HTERT RPE-1 (cell line): ENCODE data around the gene AKNAD1.
"Not testable (repeated sequence)": the region's sequence is repeated elsewhere in the genome, so short reads cannot be mapped to it uniquely, and the experiment has no call there.

Source experiments
- in situ Hi-C: fragments of 300-500 bp; cut with MboI; formaldehyde crosslinking; loops from 4 replicates; pipeline ENCODE4 v1.14.3; 2020; ENCODE audit warnings: low sequenced_read_pairs

The AKNAD1 gene, protein sequence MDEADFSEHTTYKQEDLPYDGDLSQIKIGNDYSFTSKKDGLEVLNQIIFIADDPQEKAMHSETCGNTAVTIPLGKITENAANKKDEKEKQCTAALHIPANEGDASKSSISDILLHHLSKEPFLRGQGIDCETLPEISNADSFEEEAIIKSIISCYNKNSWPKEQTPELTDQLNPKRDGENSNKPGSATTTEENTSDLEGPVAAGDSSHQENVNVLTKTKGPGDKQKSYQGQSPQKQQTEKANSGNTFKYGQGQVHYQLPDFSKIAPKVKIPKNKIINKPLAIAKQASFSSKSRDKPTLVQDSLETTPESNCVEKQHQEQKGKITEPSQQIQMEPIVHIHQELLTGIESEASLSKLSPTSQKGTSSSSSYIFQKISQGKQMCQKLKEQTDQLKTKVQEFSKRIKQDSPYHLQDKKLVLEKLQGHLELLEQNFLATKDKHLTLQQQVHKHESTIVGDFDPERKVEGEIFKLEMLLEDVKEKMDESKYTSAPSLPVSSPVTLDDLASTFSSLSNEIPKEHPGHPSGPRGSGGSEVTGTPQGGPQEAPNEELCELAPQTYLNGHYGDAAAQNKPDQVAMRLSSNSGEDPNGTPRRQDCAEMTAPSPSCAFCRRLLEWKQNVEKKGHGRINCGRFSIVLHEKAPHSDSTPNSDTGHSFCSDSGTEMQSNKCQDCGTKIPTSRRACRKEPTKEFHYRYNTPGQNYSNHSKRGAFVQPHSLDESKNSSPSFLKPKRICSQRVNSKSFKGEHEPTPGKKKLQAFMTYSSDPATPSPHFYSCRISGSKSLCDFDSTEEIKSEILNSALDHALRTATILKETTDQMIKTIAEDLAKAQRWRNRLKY

DNA sequence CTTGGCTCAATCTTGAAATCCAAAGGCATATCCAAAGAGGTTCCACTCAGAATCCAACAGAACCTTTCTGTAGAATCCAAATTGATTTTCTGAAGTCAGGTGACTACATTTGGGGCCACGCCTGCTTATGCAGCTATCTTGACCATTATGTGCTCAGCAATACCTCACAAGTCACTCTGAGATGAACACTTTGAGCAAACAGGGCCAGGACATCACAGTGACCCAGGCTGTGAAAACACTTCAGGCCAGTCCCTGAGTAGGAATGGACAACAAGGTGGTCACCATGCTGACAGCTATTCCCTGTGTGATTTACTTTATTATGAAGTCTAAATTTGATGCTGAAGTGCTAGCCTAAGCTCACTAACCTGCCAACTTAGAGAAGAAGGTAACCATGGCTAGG, at the start of gene AKNAD1:
AKNAD1 (minus strand) TSS at position 101 of the 400 bp plus-strand sequence. CDS start 4,430 bp downstream, outside the sequence.
- in situ Hi-C loops: no loop called here

DNA sequence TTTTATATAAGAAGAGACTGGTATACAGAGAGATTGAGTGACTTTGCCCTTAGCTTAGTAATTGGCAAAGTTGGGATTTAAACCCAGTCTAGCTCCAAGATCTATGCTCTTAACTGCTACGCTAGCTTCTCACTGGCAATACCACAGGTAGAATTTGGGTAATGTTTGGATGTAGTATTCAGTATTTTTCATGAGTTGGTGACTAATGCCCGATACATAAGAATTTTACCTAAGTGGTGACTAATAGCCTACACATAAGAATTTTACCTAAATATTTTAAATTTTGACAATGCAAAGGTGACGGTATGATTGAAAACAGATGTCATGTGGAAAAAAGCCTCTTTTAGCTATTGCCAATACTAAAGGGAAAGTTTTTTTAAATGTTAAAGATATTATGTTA, 44.2 kb upstream of the AKNAD1 start:
- in situ Hi-C loops: no loop called here

- in situ Hi-C loops: no loop called here
Observed at GRCh38 chr1:108897865-108898720, 41.2 kb upstream of the AKNAD1 start.

DNA sequence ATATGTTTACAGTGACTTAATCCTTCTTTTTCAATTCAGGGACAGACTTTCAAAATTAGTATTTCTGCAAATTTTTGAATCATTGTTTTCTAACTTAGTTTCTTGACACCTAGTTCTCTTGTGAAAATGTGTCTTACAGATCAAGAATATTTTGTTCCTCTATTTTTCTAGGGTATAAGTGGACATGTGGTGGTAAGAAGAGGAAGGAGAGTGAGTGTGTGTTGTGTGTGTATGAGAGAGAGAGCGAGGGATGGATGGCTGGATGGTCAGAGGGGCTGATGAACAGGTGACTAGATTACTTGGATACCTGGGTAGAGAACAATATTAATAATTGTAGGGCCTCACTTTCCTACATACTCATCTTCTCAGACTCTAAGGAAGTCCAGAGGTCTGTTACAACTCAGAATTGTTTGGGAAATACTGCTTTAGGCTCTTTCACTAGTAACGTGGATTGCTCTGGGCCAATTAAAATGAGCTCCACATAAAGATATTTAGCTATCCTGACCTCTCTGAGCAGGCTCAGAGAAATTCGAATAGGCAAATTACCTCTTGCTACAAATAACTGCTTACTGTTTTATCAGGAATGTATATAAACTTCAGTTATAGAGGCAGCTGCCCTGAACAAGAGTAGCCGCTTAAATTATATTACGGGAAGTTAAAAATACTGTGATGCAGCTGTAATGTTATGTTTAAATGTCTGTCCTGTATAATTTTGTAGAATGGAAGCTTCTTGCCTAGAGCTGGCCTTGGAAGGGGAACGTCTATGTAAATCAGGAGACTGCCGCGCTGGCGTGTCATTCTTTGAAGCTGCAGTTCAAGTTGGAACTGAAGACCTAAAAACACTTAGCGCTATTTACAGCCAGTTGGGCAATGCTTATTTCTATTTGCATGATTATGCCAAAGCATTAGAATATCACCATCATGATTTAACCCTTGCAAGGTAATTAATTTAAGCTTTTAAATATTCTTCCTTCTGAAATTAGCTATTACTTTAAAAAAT, 39.6 kb upstream of the AKNAD1 start:
- in situ Hi-C loops: no loop called here

GRCh38 chr1:108893141-108893530, 36.2 kb upstream of the AKNAD1 start:
- in situ Hi-C loops: no loop called here

DNA sequence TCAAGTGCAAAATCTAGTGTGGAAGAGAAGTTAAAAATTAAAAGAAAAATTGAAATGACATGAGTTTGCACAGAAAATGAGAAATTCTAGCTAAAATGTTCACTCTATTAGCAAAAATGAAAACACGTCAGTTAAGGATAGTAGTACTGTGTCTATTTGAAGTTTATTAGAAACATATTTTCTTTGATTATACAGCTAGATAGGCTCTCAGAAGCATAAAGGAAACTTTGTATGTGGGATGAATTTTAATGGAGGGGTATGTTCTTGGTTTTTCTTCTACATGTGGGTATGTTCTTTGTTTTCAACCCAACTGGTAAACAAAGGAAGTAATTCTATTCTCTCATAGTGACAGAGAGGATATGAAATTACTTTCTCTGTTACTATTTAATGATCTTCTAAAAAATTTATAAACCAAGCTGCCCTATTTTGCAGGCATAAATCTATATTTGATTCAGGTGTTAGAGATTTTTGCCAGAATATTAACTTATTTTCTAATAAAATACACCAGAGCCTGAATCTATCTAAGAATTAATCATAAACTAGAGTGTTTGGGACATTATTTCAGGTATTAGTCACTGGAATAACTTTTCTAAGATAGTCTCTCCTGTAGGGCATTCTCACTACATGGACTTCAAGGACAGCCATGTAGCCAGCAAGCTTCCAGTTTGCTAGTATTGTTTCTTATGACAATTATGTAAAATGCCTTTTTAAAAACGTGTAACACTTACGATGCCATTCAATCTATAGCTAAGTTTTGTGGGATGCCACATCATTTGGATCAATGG, 35.7 kb upstream of the AKNAD1 start:
- in situ Hi-C loops: no loop called here

DNA sequence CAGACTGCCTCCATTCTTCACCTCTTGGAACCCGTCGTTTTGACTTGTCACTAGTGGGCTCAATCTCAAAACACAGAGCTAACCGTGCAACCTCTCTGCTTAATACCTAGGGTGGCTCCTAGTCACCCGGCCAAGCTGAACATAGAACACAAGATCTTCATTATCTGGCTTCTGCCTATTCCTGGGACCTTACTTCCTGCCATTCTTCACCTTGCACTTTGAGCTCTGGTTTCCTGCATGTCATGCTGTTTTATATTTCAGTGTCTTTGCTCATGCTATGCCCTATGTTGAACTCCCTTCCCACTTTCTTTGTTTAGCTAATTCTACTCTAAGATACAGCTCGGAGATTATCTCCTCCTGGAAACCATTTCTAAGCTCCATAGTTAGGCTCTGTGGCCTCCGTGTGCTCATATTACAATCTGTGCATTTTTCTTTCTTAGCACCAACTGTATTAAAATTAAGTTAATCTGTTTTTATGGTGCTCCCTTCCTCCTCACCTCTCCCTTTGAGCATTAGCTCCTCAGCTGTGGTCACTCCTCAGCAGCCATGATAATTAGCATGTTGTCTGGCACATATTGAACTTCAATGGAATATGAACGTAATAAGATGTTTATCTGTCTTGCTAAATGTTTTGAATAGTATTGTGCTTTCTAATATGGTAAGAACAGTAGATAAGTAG, 33.0 kb upstream of the AKNAD1 start:
- in situ Hi-C loops: no loop called here

GRCh38 chr1:108889006-108889645, 32.2 kb upstream of the AKNAD1 start:
- in situ Hi-C loops: not testable (repeated sequence)

DNA sequence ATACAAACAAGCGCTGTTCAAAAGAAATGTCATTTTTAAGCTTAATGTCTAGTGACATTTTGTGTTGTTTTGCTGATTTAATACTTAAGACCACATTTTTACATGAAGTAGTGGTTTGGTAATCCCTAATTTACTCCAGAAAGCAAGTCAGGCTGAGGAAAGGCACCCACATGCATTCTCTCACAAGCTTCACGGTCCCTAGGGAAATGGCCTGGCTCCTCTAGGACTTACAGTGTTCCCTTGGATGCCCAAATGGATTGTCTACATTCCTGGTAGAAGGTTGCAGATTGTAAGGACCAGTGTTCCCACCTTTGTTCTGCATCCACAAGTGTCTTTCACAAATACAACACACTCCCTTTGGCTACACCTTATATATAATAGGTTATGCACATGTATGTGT, 29.4 kb upstream of the AKNAD1 start:
- in situ Hi-C loops: no loop called here

DNA sequence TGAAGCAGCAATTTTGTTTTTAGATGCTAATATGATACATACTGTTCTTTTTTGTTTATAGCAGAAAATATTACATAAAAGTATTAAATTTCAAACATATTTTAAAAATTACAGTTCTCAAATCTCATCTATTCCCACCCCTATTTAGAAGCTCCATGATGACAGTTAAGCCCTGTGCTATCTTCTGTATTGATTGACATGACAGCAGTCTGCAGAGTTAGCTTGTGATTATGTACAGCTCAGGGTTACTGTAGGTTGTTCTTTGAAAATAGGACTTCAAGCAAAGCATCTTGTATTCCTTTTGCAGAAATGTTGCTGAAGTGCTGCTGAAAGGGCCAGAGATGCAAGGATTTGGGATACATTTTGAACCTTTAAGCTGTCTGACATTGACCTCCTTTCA, 28.1 kb upstream of the AKNAD1 start:
- in situ Hi-C loops: no loop called here

GRCh38 chr1:108882837-108883236, 25.9 kb upstream of the AKNAD1 start:
- in situ Hi-C loops: no loop called here

DNA sequence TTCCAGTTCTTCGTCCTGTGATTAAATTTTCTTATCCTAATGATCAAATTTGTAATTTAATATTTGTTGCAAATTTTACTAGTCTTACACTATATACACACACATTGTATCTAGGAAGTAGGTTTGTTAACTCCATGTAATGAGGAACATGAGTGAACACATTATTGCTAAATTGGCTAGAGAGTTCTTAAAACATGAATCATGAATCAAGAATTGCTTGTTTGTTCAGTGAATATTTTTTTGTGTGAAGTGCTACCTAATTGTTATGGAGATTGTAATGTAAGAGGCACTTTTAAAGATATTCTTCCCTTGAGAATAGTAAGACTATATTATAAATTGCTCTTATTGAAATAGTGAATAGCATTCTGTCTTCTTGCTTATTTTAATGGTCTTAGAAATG, 24.5 kb upstream of the AKNAD1 start:
- in situ Hi-C loops: no loop called here

DNA sequence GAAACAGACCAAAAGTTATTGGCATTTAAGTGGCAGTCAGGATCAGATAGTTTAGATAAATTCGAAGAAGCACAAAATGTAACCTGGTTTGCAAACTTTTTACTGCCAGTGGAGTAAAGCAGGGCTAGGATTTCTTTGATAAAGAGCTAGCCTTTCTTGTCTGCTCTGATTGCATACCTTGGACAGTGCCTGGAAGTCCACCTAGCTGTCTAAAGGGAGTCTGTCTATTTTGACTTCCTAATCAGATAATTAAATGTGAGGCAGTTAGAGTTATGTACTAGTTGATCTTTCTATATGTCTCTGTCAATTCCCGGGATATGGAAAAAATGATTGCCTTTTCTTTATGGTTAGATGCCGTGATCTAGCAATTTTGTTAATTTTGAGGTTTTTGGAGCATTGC, 24.0 kb upstream of the AKNAD1 start:
- in situ Hi-C loops: no loop called here

DNA sequence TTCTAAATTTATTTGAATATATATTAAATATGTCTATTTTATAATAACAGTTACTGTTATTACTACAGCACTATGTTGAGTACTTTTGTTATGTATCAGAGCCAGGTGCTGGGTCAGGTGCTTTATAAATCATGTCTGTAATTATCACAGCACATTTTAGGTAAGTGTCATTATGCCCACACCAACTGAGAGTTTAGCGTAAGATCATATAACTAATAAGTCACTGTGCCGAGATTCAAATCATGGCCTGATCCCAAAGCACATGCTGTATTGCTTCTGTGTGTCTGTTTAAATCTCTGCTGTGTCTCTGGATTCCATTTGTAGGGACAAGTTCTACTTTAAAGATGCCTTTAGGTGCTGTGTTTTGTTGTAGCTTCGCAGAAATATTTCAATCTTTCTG, 21.8 kb upstream of the AKNAD1 start:
- in situ Hi-C loops: no loop called here

DNA sequence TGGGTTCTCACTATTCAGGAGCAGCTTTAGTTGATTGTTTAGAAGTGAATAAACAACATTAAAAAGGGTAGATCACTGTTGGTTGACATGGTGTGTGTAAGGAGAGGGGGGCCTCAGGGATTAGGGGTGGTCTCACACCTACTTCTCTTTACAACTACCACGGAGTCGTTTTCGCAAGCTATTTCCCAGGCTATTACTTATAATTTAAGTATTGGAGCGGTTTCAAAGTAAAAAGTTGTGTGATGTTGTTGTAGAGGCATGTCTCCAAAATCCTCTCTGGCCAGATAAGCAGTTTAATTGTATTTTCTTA, 21.2 kb upstream of the AKNAD1 start:
- in situ Hi-C loops: no loop called here

DNA sequence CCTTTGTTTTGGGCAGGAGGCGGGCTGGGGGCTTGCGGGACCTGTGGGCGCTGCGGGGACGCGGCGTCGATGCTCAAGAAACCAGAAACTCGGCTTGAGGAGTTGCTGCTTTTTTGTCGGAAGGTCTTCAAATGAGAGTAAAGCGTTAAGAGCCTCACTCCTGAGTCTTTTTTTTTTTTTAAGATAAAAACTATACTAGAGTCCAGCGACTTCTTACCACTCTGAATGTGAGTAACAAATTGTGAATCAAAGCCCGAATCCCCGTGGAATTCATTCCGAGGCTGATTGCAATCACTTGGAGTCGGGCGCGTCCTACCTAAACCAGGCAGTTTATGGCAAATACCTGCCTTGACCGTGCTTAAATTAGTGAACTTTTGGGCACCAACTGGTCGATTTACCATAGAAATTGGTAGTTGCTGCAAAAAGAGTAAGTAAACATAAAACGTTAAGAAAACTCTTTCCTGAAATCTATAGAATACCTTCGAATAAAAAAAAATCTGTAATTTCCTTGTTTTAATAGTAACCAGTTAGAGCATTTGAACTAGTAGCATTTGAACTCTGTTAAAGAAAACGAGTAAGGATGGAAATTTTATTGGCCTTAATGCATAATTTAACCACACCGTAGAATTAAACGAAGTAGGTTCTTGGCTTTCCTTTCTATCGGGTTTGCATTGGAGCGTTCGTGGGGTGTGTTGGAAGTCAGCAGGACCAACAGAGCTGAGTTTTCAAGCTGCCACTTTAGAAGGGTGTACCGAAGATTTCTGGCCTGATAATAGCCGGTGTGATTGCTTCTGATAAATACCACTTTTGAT, 20.7 kb upstream of the AKNAD1 start:
- in situ Hi-C loops: no loop called here

DNA sequence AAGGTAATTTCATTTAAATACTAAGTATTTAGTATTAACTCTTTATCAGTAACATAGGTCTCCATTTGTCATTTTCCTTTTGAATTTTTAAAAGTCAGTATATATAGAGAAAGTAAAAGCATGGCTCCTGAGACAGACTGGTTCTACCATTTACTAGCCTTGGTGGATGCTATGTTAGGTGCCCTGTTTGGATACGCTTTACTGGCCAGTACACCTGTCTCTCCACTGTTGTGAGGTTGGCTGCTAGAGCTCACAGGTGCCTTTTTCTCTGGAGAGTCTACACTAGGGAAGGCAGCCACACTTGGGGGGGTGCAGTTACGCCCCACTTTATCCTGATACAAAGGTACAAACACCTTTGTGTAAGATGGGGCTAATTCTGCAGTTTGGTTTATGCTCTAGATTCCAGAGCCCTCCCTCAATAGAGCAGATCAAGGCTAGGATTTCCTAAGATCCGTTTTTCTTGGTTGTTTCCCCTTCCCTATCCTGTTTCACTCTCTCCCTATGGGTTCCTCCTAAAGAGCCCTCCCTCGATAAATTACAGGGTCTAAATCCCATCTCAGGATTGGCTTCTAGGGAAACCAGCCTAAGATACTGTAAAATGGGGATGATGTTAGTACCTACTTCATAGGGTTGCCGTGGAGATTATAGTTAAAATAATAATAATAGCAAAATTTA, 14.3 kb upstream of the AKNAD1 start:
- in situ Hi-C loops: no loop called here
